HG02623 (cell line): ENCODE data around the gene PDP2.

Source experiments
- ATAC-seq: cut with Tn5 transposase; IDR thresholded peaks from one replicate; pipeline ENCODE4 v1.9.1; 2021; ENCODE audit warnings: moderate library complexity; ENCODE audit not compliant: unreplicated experiment

Gene PDP2

DNA sequence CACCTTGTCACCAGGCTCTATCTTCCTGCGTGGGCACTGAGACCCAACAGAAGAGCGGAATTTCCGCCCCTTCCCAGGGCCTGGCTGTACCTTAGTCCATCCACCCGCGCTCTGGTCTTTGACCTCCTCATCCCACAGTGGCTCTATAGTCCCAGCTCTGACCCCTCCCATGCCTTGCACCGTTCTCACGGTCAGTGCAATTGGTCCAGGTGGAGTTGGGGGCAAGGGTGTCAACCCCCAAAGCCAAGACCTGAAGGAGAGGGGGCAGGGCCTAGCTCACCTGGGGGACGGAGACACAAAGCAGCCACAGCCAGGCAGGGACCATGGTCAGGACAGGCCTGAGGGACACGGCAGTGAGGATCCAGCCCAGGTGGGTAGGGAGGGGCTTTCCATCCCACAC is 37.4 kb downstream of the PDP2 start:
- ATAC-seq, result no peak

DNA sequence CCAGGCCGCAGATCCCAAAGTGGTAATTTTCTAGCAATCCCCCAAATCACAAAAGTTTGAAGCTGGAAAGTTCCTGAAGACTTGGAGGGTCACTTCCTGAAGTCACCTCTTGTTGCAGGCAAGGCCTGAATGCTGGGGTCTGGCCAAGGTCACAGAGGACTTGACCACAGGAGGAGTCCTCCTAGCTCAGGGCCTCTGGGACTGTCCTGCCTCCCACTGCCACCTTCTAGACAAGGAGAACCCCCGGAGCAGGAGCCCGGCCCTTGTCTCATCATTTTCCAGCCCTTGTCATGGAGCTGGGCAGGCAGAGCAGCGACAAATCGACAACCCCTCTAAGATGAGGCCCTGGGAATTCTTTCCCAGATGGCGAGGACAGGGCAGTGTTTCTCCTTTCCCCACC is 38.0 kb downstream of the PDP2 start:
- ATAC-seq, result no peak

DNA sequence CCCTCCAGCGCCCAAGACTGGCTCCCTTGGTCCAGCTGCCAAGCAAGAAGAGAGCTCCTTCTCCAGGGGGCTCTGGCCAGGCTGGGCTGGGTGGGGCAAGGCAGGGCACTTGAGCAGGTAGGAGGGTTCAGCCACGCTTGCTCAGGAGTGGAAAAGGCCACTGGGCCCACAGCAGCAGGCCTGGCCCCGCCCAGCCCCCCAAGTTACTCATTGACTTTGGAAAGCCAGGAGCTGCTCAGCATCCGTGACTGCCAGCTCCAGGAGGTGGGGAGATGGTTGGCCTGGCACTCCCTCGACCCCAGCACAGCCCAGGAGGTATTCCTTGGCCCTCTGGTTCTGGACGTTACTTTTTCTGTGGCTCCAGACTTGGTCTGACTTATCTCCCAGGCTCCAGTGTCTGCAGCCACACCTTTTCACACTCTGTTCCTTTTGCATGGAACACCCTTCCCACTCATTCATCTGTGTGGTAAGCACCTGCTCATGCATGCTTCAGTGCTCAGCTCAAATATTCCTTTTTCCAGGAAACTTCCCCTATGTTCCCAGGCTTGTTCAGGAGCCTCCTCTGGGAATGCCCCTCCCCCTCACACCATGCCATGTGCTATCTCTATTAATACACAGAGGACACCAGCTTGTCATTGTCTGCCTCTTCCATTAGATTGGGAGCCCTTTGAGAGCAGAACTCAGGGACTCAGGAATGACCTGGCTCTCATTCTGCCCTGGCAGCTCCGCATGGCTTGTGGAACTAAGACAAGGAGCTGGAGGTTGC is 38.7 kb downstream of the PDP2 start, which contains the start of gene CDH16:
Gene CDH16, minus strand, starts transcription at position 83 of the 766 bp plus-strand sequence. CDS start 820 bp downstream, outside the sequence.
- no peak for ATAC-seq

DNA sequence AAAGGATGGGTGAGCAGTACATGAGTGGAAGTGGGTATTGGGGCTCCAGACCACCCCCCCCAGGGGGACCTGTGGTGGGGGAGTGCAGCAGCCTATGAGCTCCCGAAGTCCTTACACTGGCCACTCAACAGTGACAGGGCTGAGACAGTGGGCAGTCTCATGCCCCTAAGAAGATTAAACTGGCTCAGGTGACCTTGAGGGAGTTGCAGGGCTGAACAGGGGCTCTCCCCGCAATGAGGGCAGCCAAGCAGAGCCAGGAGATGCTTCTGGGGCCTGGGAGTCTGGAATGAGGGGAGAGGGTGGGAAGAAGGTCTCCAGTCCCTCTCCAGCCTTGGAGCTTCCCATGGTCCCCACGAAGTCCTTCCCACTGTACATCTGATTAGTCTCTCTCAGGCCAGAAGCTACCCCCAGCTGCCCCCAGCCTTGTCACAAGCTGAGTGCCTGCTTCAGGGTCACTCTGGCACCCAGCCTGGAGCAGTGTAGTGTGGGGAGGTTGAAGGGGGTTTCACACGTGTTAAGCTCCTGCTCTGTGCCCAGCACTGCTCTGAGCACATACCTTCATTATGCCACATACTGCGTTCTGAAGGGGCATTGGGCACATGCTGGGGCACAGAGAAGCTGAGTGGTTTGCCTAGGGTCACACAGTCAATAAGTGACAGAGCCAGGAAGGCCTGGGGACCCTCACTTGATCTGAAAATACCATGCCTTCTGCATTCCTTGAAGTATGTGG is 39.4 kb downstream of the PDP2 start:
- no peak for ATAC-seq

DNA sequence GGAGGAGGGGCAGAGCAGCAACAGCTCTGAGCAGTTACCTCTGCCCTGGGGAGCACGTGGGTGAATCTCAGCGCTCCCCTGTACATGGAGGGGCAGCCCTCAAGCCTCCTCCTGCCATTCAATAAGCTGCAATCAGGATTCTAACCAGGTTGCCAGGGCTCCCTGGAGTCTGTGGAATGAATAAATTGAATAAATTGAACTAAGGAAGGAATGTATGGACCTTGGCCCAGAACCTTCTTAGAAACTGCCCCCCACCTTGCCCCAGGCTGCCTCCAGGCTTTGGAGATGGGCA is 39.9 kb downstream of the PDP2 start:
- no peak for ATAC-seq

DNA sequence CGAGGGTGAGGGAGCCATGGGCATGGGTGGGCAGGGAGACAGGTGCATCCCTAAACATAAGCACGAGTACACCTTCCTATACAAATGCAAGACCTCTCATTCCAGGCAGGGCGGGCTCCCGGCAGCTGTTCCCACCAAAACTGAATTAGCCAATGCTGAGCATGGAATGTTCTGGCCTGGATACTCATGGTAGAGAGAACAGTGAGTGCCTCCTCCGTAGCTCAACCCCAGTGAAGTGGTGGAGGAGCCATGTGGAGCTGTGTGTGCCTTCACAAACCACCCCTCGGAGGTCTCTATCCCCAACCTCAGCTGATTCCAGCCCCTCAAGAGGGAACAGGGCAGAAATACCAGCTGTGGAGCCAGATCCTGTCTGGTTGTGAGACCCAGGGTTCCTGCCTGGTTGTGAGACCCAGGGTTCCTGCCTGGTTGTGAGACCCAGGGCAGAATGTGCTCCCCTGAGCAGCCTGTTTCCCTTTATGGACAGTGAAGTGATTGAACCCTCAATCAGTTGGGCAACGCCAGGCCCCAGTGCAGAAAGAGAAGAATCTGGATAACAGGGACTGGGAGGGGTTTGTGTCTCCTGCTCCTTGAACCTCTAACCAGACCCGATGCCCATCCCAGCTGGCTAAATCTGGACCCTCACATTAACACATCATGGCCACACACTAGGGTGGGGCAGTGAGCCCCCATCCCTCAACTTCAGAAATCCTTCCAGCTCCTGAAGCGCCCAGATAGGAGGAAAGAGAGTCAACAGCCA is 40.8 kb downstream of the PDP2 start:
- ATAC-seq, result no peak

DNA sequence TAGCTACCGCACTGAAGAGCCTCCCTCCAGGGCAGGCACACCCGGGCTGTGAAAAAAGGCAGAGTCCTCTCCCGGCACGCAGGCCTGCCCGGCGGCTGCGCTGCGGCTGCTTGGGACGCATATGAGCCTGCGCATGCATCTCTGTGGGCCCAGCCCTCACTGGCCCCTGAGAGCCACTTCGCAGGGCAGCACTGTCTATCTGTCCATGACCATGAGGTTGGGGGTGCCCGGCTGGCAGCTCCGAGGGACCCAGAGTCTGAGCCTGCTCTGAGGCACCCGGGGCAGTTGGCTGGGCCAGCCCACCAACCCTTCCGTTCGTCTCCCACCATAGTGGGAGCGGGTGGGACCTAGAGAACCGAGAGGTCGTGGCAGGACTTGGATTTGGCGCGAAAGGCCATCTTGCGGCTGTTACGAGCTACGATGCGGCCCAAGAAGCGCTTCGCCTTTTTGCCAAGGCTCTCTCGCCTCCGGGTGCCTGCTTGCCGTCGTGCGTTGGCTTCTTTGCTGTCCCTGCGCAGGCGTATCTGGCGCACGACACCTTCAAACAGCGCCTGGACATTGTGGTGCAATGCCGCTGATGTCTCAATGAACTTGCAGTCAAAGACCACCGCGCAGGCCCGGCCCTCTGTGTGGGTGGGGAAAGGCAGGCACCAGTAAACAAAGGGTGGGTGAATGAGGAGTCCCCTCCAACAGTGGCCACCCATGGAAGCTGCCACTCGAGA is 41.6 kb downstream of the PDP2 start:
- no peak for ATAC-seq

DNA sequence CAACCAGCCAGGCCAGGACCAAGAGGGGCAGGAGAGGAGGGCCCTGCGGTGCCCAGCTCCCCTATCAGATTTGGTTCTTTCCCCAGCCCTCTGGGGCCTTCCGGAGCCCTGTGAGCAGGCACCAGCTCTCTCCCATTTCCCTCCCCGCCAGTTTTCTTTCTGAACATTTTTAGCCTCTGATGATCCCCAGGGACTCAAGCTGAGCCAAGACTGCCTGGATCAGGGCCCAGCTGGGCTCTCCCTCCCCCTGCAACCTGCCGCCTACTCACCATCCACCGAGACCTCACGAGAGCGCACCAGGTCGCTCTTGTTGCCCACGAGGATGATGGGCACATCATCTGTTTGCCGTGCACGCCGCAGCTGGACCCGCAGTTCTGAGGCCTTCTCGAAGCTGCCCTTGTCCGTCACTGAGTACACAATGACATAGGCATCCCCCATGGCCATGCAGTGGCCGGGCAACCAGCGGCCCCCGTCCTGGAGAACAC is 43.0 kb downstream of the PDP2 start:
- ATAC-seq, result no peak

DNA sequence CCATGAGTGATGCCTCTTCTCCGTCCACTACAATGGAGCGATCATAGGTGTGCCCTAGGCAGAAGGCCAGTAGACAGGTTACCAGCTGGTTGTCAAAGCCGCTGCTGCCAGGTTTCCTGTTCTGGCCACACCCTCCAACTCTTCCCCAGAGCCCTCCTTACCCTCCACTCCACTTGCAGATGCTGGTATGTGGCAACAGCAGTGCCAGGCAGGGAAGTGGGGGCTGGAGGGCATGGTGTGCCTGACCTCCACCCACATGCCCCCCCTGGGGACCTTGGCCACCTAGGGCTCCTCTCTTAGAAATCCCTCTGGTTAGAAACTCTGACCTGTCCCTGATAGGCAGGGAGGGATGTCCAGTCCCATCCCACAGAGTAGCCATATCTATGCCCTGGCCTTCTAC is 43.6 kb downstream of the PDP2 start:
- no peak for ATAC-seq

DNA sequence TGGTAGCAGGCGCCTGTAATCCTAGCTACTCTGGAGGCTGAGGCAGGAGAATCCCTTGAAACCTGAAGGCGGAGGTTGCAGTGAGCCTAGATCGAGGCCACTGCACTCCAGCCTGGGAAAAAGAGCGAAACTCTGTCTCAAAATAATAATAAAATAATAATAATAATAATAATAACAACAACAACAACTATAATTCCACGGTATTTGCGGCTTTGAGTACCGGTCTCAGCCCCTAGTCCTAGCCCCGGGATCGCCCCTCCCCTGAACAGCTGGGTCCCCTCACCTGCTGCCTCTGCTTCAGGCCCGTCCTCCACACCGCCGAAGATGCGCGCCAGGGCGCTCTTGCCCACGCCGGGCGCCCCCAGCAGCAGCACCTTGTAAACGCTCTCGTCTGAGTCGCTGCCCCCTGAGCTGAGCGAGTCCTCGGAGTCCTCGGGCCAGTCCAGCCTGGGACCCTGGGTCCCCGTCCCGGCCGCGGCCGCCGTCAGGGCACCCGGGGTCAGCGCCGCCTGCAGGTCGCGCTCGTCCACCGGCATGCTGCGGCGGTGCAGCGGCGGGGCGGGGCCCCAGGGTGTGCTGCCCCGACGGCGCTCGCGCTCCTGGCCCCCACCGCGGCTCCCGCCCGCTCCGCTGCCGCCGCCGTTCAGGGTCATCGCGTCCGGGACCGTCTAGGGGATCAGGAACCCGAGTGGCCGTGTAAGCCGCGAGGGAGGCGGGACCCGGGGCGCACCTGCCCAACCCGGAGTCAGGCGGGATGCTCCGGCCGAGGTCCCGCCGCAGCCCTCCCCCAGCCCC is 44.4 kb downstream of the PDP2 start:
- ATAC-seq, result no peak

DNA sequence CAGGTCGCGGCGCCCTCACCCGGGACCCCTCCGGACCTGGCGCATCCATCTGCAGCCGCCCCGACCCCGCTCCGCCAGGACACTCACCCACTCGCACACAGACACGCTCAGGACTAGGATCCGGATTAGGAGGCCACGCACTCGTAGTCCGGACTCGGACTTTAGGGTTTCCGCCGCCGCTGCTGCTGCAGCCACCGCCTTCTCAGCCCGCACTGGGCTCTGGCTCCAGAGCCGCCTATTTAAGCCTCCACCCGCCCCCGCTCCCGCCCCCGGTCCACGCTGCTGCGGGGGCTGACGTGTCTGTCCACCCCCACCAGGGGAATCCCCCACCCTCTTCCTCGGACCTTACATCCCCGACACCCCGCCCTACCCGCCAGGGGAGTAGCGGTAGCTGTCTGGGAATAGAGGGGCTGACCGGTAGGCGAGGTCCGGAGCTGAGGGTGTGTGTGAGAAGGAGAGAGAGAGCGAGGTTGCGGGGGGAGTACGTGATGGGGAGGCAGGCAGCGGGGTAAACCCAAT is 45.1 kb downstream of the PDP2 start, which contains the start of gene RRAD:
Gene RRAD, minus strand, starts transcription at position 214 of the 519 bp plus-strand sequence. CDS start 356 bp downstream, outside the sequence.
- ATAC-seq, result no peak

DNA sequence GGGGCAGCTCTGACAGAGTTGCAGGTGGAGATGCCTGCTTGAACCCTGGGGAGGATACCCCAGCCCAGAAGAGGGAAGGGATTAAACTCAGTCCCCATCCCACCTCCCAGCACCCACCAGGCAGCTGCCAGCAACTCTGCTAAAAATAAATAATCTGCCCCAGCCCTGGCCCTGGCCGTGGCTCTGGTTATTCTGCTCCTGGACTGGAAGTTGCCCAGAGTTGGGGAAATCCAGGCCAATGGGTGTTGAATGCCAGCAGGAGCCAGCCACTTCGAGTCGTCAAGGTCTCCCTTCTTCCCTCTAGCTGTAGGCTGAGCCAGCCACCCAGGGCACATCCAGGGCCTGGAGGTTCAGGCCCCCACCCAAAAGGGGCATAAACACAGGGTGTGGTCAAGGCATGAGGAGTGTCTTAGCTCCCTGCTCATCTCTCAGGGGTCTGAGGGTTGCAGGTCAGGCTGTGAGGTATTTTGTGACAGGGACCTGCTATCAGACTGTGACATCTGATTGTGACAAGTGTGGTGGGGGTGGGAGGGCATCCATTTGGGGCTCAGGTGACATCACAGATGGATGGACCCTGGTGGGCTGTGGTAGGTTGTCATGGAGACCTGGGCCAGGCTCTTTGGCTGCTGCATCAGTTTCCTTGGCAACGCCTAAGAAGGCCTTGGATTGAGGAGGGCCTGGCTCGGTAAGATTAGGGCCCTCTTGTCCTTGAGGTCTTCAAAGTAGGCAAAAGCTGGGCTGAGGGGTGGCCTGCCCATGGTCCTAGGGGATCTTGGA is 46.0 kb downstream of the PDP2 start:
- no peak for ATAC-seq

DNA sequence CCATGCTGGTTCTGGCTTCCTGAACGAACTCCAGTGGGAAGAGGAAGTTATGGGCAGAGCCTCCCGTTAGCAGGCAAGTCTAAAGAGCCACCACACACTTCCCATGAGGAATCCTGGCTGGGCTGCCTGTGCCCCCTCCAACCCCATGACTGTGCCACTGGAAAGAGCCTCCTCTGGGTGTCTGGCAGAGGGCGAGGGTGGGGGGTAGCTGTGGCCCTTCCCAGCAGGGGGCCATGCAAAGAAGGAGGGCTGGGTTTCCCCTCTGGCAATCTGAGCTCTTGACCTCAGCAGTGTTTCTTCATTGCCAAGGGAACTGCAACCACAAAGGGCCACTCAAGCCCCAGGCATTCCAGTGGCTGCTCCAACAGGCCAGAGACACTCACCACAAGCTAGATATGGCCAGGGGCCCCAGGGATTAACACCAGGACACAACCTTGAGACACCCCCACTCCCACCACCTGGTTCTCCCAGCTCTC is 46.7 kb downstream of the PDP2 start:
- no peak for ATAC-seq

DNA sequence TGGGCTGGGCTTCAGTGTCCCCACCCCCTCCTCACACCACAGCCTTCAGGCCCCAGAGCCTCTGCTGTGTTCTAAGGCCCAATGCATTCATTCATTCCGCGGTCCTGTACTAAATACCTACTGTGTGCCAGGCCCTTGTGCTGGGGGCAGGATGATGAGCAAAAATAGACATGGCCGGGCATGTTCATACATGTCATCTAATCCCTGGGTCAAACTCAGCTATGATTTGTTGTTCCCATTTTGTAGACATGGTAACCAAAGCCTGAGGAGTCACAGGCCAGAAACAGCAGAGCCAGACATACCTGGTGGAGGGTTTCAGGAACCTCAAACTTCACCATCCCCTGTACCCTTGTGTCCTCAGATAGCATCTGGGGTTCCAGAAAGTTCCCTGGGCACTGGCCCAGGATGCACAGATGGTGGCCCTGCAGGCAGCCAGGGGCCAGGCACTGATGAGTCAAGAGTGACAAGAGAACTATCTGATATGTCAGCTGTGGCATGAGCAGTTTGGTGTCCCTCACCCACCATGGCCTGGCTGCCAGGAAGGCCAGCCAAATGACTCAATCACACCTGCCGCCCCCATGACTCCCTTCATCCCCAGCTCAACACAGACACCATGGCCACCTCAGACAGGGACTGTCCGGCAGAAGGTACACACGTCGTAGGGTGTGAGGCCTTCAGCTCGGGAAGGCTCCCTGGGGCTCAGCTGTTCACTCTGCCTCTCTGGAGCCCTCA is 47.8 kb downstream of the PDP2 start:
- ATAC-seq, result no peak

DNA sequence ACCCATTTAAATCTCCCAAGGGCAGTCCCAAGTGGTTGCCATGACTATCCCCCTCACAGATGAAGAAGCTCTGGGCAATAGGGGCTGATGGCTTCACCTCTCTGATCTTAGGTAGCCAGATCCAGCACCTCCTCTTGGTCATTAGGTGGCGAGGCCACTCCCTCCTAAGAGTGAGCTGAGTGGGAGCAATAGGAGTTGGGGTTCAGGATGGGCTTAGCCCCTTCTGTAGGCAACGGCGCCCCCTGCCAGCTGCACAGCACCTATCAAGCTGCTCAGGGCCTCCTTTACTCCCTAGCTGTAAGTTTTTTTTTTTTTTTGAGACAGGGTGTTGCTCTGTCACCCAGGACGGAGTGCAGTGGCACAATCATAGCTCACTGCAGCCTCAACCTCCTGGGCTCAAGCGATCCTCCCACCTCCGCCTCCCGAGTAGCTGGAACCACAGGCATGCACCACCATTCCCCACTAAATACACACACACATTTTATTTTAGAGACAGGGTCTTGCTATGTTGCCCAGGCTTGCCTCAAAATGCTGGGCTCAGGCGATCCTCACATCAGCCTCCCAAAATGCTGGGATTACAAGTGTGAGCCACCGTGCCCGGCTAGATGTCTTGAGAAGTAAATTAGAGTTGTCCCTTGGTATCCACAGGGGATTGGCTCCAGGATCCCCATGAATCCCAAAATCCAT is 48.5 kb downstream of the PDP2 start:
- no peak for ATAC-seq

DNA sequence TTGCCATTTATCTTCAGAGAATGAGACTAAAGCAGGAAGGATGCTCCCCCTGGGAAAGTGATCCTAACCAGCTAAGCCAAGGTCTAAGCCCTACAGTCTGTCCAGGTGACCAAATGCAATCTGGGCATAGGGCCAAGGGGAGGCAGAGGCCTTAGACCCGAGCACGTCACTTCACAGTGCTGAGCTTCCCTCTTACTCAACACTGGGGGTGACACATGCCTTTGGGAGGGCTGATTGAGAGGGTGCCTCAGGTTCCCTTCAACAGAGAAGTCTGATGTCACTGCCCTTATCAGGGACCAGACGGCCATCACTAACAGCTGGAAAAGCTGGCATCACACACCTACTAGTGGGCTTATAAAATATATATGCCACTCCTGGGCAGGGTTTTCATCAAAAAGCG is 49.9 kb downstream of the PDP2 start:
- ATAC-seq, result no peak

DNA sequence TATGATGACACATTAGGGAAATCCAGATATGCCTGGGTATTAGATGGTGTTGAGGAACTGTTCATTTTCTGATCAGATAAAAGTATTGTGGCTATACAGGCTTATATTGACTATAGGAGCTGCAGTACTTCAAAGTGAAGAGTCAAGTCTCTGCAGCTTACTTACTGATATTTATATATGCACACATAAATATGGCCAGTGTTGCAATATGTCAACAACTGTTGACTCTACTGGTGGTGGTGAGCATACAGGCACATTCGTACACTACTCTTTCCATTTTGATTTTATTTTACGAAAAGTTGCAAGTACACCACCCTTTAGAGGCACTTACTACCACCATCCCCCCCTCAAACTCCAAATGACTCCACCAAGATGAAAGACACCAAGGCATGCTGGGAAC is 51.4 kb downstream of the PDP2 start:
- no peak for ATAC-seq

DNA sequence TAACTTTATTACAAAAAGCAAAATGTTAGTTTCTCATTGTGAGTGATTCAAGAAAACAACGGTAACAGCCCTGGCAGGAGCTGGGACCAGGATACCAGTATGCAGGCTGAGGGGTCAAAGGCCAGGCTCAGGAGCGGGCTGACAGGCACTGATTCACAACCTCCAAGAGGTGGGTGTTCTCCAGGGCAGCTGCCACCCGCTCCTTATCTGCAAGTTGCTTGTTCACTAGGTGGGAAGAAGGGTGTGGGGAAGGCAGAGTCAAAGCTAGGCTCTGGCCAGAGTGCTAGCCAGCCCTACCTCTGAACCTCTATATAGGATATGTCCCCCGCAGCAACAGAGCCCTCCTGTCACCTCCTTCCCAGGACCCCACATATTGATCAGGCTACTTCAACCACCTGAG is 51.8 kb downstream of the PDP2 start:
- ATAC-seq, result no peak
